PC-9 (cell line): ENCODE results near the gene TERC. TPM values are rescaled to one million over a fixed set of nuclear protein-coding genes. Genes with fewer than 3 reads are reported as not detected.

Experiments
- BruUV-seq: library from RNA; stranded (reverse); fragments of 400-500 nt; replicated peaks from 2 replicates; lab custom pipeline; 2021; lab: Mats Ljungman, UMichigan
- CTCF ChIA-PET: fragments of 300-600 bp; sonication (Branson Sonifier 250); formaldehyde crosslinking; loops from one replicate; lab custom pipeline; 2022; ENCODE audit warnings: antibody characterized with exemption; lab: Charles Lee
- POLR2A ChIA-PET: fragments of 300-600 bp; sonication (Branson Sonifier 250); formaldehyde crosslinking; loops from one replicate; lab custom pipeline; 2022; ENCODE audit warnings: antibody characterized with exemption; ENCODE audit not compliant: unreplicated experiment; lab: Charles Lee
- DNase-seq, 2 experiments: peaks; one replicate each; pipeline versions ENCODE4 v3.0.0 to v3.0.0-alpha.2; 2015 to 2022; ENCODE audit warnings: mixed read lengths in 1 of 2
- H2AFZ ChIP-seq: fragments of 200-600 bp; sonication (generic); 2 replicates; pipeline ENCODE4 v1.8.1; 2017; ENCODE audit warnings: antibody characterized with exemption
- H3F3A ChIP-seq: fragments of 200-600 bp; sonication (generic); 2 replicates; pipeline ENCODE4 v1.8.1; 2017; ENCODE audit warnings: antibody characterized with exemption, mild to moderate bottlenecking, low read depth; ENCODE audit not compliant: insufficient read depth
- H3K27ac ChIP-seq: fragments of 200-600 bp; sonication (generic); 2 replicates; pipeline ENCODE4 v1.6.1; 2016; ENCODE audit warnings: mixed run types
- H3K27me3 ChIP-seq: fragments of 200-600 bp; sonication (generic); 2 replicates; pipeline ENCODE4 v1.6.1; 2016; ENCODE audit warnings: low read depth, mixed run types; ENCODE audit not compliant: insufficient read depth
- H3K36me3 ChIP-seq: fragments of 200-600 bp; sonication (generic); 2 replicates; pipeline ENCODE4 v1.6.1; 2016; ENCODE audit warnings: low read depth, mixed run types
- H3K4me1 ChIP-seq: fragments of 200-600 bp; sonication (generic); replicated peaks from 2 replicates; pipeline ENCODE4 v1.6.1; 2016; ENCODE audit warnings: mixed run types; ENCODE audit not compliant: insufficient read depth
- H3K4me2 ChIP-seq: fragments of 200-600 bp; sonication (generic); 2 replicates; pipeline ENCODE4 v1.6.1; 2017; ENCODE audit warnings: mixed run types
- H3K4me3 ChIP-seq: fragments of 200-600 bp; sonication (generic); 2 replicates; pipeline ENCODE4 v1.6.1; 2016; ENCODE audit warnings: mixed run types
- H3K79me2 ChIP-seq: fragments of 200-600 bp; sonication (generic); 2 replicates; pipeline ENCODE4 v1.6.1; 2017; ENCODE audit warnings: low read depth, mixed run types
- H3K9me2 ChIP-seq: fragments of 200-600 bp; sonication (generic); 2 replicates; pipeline ENCODE4 v1.8.1; 2017; ENCODE audit warnings: mild to moderate bottlenecking; ENCODE audit not compliant: insufficient read depth
- H3K9me3 ChIP-seq: fragments of 200-600 bp; sonication (generic); 2 replicates; pipeline ENCODE4 v1.8.1; 2016; ENCODE audit warnings: low read depth; ENCODE audit not compliant: insufficient read depth
- H4K20me1 ChIP-seq: fragments of 200-600 bp; sonication (generic); 2 replicates; pipeline ENCODE4 v1.8.1; 2017; ENCODE audit not compliant: insufficient read depth
- CTCF ChIP-seq: fragments of 200-600 bp; sonication (generic); conservative IDR thresholded peaks from 2 replicates; pipeline ENCODE4 v1.6.1; 2017; ENCODE audit warnings: mixed run types, antibody characterized with exemption, mild to moderate bottlenecking, moderate library complexity
- EZH2 ChIP-seq: fragments of 200-600 bp; sonication (generic); IDR thresholded peaks from 2 replicates; pipeline ENCODE4 v1.8.0; 2017; ENCODE audit warnings: antibody characterized with exemption, low read depth
- intact Hi-C: fragments of 100-400 bp; cut with micrococcal nuclease; formaldehyde crosslinking; loops from one replicate; pipeline ENCODE4 v1.10.0; 2022; ENCODE audit not compliant: unreplicated experiment
- total RNA-seq: library from RNA; stranded (reverse); gene quantifications from 2 replicates; pipeline ENCODE4 v1.2.3, GENCODE V29; 2021

TERC gene
- total RNA-seq, 1 experiment from 2014 or later = 22.7 TPM

- Histone ChIP-seq H3K36me3 (peaks cover 30% of the 10 kb centered on the region; the same call in 1 of the 2 replicates), H4K20me1 (peaks cover 13% of the 10 kb centered on the region), H3K27ac (peak within 1 kb of the TSS; percentile 92), H3K79me2 (peaks cover 31% of the 10 kb centered on the region), H3K4me3 (peak within 1 kb of the TSS; percentile 84), H2AFZ (peak within 1 kb of the TSS; percentile 95), H3K4me1 (peaks cover 13% of the 10 kb centered on the region), H3F3A (peaks cover 39% of the 10 kb centered on the region), H3K9me2 (no peaks in the 10 kb centered on the region), H3K4me2 (peak within 1 kb of the TSS; percentile 86), H3K27me3 (no peaks in the 10 kb centered on the region), H3K9me3 (no peaks in the 10 kb centered on the region)
- TSS peak; percentile 94 for BruUV-seq
- CTCF ChIA-PET = no interaction called here
- TF ChIP-seq CTCF = no peak; the same call in 1 of the 2 replicates
- no peak for TF ChIP-seq EZH2
- DNase-seq = peak; percentile 84 to 91
- intact Hi-C loops = loop anchor here (1.0 to 2.0 kb wide), 3 partner anchors 40 to 584 kb away; partner anchors contain the start of genes LRRC34, LRRIQ4, SEC62 and SKIL
- POLR2A ChIA-PET = interaction anchor here (0.6 to 0.8 kb wide), 2 partner anchors 194 to 948 kb away, joined by 3 to 7 read pairs; no protein-coding TSS in a partner anchor
These were observed 8.3 kb upstream of the TERC start, which contains the start of gene MYNN for GRCh38 chr3:169772897-169773816. Gene MYNN (plus strand): TSS chr3:169773396. CDS start chr3:169774296, 900 bp downstream.

DNA sequence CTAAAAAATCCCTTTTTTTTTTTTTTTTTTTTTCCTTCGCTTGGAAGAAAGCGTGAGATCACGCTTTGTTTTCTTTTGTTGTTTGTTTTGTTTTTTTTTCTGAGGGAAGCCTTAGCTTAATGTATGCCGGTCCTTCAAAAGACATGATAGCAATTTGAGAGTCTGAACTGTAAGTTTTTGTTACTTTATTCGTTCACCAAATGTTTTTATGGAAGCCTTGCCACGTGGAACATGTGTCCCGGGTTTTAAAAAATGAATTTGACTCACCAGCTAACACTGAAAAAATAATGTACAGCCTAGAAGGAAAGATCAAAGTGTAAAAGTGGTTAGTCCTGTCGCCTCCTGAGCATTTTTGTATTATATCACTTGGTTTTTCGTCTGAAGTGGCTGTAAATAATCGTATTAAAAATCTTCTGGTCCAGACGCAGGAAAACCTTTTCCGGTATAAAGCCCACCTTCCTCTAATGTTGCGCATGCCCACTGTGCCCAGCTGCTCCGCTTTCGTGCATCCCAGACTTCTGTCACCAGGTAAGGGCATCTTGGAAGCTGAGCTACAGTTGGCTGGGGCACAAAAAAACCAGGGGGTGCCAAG is 7.5 kb upstream of the TERC start:
- peak overlapping the region; percentile 92 for H3K27ac ChIP-seq
- H3K9me3 ChIP-seq = no peaks in the 10 kb centered on the region
- intact Hi-C loops = loop anchor here (2.0 kb wide), 2 partner anchors 40 to 584 kb away; partner anchors contain the start of genes LRRC34, LRRIQ4 and SKIL
- H3K4me1 ChIP-seq = peaks cover 13% of the 10 kb centered on the region
- H3K9me2 ChIP-seq = no peaks in the 10 kb centered on the region
- peaks cover 13% of the 10 kb centered on the region for H4K20me1 ChIP-seq
- peaks cover 31% of the 10 kb centered on the region for H3K79me2 ChIP-seq
- H3K27me3 ChIP-seq = no peaks in the 10 kb centered on the region
- peak overlapping the region; percentile 84 for H3K4me3 ChIP-seq
- CTCF ChIA-PET = interaction anchor here (0.6 kb wide), 2 partner anchors 110 to 115 kb away, joined by 3 to 5 read pairs; no protein-coding TSS in a partner anchor
- peak overlapping the region; percentile 86 for H3K4me2 ChIP-seq
- peaks cover 25% of the 10 kb centered on the region; the same call in 1 of the 2 replicates for H3K36me3 ChIP-seq
- peak; percentile 78 to 80 for DNase-seq
- H2AFZ ChIP-seq = peak overlapping the region; percentile 95
- POLR2A ChIA-PET = interaction anchor here (0.6 to 0.8 kb wide), 2 partner anchors 28 to 195 kb away, joined by 4 to 7 read pairs; no protein-coding TSS in a partner anchor
- H3F3A ChIP-seq = peaks cover 46% of the 10 kb centered on the region
- BruUV-seq = no TSS peak
- TF ChIP-seq EZH2 (no peak), CTCF (no peak)
